HG02759 (cell line): ENCODE data around the gene KIF5A.
"Not testable (repeated sequence)": the region's sequence is repeated elsewhere in the genome, so short reads cannot be mapped to it uniquely, and the experiment has no call there.

Experiments
- ATAC-seq: cut with Tn5 transposase; IDR thresholded peaks from one replicate; pipeline ENCODE4 v1.9.1; 2021; ENCODE audit warnings: mild to moderate bottlenecking, moderate library complexity; ENCODE audit not compliant: unreplicated experiment

Gene KIF5A

DNA sequence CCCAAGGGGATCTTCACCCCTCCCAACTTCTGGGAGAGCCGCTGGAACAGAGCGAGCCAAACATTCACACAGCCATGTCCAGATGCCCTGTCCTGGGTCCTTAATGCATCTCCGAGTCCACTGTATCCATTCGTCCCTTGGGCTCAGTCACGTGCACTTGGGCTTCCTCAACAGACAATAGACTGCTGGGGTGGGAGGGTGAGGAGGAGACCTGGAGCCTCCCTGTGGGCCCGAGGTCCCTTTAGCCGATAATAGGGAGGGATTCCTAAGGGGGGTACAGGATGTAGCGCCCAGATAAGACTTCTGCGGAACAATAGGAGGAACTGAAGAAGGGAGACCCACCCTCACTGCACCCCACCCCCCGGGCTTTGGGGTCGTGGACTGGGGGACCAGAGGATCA lies 68.1 kb downstream of the KIF5A start:
- no peak for ATAC-seq

DNA sequence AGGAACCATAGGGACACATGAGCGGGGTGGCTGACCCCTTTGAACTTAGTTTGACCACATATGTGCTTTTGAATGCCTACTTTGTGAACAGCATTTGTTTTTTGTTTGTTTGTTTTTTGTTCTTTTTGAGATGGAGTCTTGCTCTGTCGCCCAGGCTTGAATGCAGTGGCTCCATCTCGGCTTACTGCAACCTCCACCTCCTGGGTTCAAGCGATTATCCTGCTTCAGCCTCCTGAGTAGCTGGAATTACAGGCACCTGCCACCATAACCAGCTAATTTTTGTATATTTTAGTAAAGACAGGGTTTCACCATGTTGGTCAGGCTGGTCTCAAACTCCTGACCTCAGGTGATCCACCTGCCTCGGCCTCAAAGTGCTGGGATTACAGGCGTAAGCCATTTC lies 68.6 kb downstream of the KIF5A start:
- not testable (repeated sequence) for ATAC-seq

DNA sequence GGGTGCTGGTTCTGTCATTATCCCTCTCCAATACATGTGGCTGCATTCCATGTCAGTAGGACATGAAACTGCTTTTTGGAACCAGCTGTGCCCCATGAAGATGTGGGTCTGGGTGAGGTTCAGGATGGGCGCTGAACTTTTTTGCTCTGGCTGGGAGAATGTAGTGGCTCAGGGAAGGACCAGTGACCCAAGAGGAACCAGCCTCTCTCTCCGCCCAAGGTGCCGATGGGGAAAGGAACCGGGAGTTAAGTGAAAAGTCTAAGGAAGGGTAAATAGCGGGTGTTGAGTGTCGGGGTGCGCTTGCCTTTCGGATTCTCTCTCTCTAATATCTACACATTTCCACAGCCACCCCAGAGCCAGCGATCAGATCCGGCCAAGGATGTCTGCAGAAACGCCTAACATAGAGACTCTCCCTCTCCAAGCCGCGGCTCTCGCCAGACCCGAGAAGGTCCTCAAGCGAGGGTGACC lies 69.2 kb downstream of the KIF5A start:
- no peak for ATAC-seq

DNA sequence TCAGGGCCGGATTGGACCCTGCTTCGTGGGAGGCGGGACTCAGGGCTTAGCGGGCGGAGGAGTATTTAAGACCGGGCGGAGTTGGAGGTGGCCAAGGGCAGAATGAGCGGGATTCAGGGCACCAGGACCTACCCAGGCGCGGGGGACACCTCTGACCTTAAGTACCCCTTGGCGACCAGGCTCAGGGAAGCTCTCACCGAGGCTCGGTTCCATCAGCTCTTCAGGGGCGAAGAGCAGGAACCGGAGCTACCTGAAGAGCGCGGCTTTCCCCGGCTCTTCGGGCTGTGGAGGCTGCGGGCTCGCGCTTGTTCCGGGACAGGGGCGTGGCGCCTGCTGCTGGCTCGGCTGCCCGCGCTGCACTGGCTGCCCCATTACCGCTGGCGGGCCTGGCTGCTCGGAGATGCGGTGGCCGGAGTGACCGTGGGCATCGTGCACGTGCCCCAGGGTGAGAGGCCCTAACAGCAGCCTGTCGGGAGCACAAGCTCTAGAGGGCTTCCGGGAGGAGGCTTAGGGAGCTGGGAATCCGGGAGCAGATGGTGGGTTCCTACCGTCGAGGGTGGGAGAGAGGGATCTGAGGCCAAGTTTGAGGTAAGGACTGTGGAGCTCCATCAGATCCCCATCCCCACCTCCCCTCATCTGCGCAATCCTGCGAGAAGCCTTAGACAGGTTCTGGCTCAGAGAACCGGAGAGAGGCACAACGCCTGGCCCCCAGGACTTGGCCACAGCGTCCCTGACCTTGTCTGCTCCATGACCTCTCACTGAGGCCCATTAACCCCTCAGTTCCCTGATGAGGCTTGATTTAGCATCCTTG lies 69.8 kb downstream of the KIF5A start:
- ATAC-seq: no peak

DNA sequence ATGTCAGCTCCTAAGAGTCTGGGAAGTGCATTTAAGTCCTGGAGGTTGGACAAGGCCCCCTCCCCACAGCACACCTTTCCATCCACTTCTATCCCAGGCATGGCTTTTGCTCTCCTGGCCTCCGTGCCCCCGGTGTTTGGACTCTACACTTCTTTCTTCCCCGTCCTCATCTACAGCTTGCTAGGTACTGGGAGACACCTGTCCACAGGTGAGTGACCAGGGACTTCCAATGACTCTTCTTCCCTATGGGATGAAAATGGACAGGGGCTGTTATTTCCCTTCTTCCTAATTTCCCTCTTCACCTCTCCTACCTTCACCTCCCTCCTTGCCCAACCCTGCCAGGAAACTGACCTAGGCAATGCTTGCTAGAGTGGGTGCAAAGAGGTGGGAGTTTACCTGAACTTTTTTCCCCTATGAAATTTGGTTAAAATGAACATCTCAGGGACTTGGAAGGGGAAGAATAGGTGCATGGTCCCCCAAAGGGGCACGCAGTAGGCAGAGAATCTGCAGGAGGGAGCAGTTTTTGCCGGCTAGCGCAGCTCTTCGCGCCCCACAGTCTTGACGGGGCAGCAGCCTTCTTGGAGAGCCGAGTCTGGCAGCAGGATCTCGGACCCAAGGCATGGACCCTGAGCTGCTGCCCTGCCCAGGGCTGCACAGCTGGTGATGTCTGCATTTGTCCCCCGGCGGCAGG lies 70.5 kb downstream of the KIF5A start:
- no peak for ATAC-seq

DNA sequence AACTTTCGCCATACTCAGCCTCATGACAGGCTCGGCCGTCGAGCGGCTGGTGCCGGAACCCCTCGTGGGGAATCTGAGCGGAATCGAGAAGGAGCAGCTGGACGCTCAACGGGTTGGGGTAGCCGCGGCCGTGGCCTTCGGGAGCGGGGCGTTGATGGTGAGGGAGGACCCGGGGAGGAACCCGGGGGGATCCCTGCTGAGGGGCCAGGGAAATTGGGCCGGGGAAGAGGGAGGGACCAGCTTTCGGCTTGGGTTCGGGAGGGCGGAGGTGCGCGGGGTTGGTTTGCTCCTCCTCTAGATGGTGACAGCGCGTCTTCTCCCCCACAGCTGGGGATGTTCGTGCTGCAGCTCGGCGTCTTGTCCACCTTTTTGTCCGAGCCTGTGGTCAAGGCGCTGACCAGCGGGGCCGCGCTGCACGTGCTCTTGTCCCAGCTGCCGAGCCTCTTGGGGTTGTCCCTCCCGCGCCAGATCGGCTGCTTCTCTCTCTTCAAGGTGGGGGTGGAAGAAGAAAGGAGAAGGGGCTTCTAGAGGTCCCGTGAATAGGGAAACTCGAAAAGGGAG lies 71.2 kb downstream of the KIF5A start:
- no peak for ATAC-seq

DNA sequence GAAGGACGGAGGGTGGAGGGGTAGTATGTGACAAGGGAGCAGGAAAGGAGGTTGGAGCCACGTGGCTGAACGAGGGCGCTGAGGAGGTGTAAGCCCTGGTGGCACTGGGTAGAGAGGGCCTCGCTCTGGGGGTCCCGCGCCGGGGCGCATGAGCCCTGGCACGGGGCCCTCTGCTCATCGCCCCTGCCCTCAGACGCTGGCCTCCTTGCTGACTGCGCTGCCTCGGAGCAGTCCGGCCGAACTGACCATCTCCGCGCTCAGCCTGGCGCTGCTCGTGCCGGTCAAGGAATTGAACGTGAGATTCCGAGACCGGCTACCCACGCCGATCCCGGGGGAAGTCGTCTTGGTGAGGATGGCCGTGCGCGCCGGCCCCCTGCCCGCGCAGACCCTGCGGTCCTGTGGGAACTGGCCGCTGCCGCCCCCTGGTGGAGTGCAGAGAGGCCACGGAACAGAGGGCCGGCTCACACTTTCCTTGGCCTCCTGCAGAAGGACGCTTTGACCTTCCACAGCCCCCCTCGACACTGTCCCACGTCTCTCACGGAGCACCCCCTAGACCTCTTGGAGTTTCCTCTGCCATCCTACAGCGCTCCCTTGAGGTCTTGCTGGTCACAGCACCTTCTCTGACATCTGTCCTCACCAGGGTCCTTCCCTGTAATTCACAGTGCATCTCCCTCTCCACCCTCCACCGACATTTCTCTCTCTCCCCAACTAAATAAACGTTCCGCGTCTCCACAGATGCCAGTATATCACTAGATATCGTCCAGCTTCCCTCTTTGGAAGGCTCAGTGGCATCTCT lies 71.9 kb downstream of the KIF5A start:
- no peak for ATAC-seq

DNA sequence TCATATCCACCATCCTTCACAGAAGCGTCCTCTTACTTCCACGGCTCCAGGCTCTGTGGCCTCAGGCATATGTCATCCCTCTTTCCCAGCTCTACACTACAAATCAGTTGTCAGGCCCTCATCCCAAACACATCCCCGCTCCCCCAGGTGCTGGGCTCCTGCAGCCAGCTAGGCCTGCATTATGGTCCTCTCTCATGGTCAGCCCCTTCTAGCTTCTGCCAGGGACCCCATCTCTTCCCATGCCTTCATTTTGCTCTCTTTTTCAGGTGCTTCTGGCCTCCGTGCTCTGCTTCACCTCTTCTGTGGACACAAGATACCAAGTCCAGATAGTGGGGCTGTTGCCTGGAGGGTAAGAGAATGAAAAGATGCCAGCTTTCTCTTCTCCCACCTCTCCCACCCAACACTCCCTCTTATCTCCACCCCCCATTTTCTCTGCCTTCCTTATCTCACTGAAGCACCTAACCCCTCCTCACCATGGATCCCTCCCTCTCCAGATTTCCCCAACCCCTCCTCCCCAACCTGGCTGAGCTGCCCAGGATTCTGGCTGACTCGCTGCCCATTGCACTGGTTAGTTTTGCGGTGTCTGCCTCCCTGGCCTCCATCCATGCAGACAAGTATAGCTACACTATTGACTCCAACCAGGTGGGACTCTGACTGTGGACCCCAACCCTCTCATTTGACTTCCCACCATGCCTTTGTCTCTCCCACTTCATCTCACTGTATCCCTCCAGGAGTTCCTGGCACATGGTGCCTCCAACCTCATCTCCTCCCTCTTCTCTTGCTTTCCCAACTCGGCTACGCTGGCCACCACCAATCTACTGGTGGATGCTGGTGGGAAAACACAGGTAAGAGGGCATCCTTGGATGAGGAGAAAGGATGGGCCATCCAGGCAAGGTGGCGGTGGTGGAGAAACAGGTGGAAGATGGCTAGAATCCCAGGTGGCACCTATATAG lies 72.7 kb downstream of the KIF5A start:
- ATAC-seq: no peak

DNA sequence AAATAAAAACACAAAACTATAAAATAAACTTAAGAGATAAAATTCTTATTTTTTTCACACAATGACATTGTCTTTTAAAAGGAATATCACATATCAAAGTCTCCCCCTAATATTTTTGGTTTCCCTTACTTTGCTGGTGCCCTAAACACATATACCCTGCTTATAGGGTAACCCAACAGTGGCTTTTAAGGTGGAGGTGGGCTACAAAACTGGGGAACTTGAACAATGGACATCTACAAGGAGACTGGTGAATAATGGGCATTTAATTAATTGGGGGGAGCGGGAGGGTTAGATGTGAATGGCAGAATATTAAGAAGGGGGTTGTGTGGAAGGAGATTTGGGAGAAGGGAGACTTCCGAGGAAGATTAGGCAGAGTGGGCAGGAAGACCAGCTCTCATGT lies 73.5 kb downstream of the KIF5A start:
- no peak for ATAC-seq

DNA sequence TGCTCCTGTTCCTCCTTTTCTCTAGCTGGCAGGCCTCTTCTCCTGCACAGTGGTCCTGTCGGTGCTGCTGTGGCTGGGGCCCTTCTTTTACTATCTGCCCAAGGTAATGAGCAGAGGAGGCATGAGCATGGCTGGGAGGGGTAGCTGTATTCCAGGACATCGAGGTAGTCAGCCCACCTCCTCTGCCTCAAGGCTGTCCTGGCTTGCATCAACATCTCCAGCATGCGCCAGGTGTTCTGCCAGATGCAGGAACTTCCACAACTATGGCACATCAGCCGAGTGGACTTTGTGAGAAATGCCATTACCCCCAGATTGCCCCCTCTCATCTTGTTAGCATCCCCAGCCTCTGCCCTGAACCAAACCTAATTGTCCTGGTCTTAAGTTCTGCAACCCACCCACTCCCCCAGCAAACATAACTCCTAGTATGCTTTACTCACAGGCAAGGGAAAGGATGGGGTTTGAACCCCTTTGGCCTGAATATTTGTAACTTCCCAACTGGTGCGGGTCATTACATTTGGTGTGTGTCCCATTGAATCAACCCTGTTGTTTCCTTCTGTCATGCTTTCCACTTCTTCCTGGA lies 74.1 kb downstream of the KIF5A start:
- ATAC-seq: no peak

DNA sequence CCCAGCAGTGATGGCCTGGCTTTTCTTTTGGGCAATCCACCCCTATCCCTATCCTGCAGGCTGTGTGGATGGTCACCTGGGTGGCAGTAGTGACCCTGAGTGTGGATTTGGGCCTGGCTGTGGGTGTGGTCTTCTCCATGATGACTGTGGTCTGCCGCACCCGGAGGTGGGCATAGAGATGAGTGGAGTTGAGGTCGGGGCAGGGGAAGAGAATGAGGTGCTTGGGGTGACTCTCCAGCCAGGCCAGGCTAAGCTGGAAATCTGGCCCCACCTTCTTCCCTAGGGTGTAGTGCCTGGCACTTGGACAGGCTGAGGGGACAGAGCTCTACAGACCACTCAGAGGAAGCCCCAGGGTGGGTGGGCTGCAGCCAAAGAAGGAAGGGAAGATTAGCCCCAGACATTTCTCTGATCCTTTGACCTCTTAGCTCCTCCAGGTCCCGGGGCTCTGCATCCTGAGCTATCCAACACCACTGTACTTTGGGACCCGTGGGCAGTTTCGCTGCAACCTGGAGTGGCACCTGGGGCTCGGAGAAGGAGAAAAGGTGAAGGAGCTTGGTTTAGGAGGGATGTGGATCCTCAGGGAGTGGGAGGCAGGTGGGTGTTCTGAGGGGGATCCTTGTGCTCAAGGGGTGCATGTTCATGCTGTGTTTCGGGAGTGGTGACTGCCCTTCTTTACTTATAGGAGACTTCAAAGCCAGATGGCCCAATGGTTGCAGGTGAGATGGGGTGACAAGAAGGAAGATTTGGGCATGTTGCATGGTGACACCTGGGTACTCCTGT lies 74.8 kb downstream of the KIF5A start:
- ATAC-seq: no peak

DNA sequence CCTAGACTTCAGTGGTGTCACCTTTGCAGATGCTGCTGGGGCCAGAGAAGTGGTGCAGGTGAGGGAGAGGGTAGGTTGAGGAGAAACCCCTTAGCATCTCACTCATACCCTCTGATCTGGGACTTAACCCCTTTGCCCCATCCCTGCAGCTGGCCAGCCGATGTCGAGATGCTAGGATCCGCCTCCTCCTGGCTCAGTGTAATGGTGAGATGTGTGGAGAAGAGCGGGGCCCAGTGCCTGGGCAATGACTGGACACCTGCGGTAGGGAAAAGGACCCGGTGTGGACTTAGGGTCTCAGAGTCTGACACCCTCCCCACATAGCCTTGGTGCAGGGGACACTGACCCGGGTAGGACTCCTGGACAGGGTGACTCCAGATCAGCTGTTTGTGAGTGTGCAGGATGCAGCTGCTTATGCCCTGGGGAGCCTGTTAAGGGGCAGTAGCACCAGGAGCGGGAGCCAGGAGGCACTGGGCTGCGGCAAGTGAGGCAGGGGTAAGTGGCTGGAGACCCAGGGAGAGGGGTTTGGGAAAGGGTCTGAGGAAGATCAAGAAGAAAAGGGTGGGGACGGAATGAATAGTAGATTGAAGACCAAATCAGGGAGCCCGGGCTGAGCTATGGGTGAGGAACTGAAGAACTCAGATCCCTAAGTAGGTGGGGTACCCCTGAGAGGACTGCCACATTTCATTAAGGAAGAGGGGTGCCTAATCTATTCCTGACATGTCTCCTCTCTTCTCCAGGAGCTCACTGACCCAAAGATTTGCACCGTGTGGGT lies 75.6 kb downstream of the KIF5A start:
- no peak for ATAC-seq

DNA sequence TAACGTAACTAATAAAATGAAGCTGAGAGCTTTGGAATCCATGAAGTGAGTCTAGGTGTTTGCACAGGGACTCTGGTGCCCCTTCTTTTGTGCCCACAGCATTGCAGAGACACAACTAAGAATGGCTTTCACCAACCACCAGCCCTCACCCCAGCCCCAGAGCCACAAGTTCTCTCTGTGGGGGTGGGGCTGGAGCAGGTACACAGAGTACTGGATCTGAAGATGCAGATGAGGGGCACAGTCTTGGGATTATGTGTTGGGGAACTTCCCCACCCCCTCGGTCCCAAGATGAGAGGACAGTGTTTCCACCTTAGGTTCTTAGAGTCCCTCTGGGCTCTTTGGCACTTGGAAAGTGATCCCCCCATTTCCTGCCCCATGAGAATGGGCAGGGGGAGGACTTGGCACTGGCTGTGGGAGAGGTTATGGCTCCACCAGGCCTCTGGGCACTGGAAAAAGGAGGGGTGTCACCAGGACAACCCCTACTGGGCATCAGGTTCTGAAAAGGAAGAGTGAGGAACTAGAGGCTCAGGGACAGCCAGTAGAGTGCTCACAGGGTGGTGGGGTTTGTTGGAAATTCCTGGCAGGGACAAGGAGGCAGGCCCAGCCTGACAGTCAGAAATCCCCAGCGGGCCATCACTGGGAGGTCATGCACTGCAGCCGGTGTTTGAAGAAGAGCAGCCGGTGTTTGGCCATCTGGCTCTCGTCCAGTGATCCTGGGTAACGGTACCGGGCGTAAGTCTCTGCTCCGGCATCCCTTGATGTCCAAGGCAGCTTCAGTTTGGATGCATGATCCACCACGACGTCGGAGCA lies 76.5 kb downstream of the KIF5A start:
- no peak for ATAC-seq

DNA sequence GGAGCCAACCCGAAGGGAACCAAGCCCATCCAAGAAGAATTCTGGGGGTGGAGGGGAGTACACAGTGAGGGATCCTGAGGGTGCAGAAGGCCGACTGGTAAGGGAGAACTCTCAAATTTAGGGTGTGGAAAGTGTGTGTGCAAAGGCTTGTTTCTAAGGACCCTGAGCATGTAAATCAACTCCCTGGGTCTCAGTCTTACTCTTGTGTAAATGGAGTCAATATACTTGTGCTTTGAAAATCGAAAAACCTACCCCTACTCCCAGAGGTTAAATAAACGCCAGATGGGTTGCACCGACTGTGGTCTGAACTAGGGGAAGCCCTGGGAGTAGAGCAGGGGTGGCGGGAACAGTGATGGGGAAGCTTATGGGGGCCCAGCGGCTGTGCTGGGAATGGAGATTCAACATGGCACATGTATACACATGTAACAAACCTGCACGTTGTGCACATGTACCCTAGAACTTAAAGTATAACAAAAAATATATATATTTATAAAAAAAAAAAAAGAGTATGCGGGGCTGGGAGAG lies 77.1 kb downstream of the KIF5A start:
- no peak for ATAC-seq

DNA sequence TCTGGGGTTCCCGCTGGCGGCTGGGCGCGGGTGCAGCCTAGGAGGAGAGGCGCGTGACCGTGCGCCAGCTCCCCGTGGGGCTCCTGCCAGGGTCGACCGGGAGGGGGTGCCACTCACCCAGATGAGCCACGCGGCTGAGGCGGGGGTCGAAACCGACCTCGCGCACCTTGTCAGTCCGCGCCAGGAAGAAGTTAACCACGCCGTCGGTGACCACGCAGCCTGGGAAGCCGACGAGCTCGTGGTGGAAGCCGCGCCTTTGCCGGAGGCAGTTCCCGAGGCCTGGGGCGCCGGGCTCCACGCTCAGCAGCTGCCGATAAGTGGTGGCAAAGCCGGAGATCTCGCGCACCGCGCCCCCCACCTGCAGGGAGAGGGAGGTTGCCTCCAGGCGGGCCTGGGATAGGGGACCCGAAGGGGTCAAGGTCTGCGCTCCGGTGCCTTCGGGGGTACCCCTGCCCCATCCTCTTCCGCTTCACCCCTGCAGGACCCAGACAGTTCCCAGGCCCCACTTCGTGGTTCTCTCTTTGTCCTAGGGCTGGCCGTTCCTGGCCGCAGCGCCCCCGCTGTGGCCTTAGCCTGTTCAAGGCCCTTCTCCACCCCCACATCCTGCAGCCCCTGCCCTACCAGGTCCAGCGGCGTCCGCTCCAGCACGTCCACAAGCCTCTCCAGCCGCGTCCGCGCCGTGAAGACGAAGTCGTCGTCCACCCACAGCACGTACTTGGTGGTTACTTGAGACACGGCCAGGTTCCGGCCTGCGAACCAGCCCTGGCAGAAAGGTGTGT lies 77.8 kb downstream of the KIF5A start:
- ATAC-seq: no peak
